ENCODE results near the gene IGHMBP2. TPM values are rescaled to one million over a fixed set of nuclear protein-coding genes. Genes with fewer than 3 reads are reported as not detected.
"Not testable (repeated sequence)": the region's sequence is repeated elsewhere in the genome, so short reads cannot be mapped to it uniquely, and the experiment has no call there.

The IGHMBP2 gene
- total RNA-seq, 1 experiment from 2014 or later, result 19.3 TPM

DNA sequence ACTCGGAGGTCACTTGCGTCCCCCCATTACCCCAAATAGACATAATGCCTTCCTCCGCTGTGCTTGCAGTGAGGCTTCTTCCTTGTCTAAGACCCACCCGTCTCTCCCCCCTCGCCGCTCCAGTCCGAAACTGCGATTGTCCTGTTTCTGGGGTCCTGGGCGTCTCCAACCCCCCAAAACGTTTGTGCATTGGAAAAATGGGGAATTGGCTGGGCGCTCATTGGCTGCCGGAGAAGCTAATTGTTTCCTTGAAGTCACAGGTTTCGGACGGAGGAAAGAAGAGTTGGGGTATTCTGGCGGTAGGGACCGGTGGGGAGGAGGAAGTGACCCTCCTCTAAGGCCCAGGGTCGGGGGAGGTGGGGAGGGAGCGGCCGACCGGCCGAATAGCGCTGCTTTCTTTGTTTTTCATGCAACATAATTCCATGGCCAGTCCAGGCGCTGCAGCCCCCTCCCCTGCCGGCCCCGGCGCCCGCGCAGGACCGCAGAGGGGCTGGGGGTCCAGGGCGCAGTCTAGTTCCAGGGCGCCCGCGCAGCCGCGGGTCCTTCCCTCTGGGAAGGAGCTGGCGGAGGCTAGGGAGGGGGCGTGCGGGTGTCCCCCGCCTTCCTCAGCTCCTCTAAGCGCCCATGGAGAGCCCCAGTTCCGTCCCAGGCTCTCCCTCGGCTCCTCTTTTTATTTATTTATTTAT, 49.3 kb upstream of the IGHMBP2 start (continued):
- TF ChIP-seq CTCF (IDR thresholded peaks at IDR 0.05 in 2 of 3, conservative IDR thresholded peaks at IDR 0.05 in 1 of 3; ENCODE audit: borderline replicate concordance in 1 of 3, insufficient read depth in 1 of 3, low read depth in 2 of 3, low read length in 2 of 3) (no peak), POLR2A (IDR thresholded peaks at IDR 0.05; ENCODE audit: borderline replicate concordance, extremely low read depth, insufficient read depth, insufficient read length) (no peak), SRF (IDR thresholded peaks at IDR 0.05; ENCODE audit: low read depth) (no peak), EGR1 (IDR thresholded peaks at IDR 0.05; ENCODE audit: low read depth) (no peak), JUND (IDR thresholded peaks at IDR 0.05) (no peak)

- Histone ChIP-seq H3K4me1 (ENCODE audit: control insufficient read depth in 1 of 2, insufficient read depth in 2 of 2, low read length in 2 of 2) (peaks cover 5 to 15% of the 10 kb centered on the region in 2 experiments; a peak in 3 of 4 replicates), H3K9me3 (ENCODE audit: control insufficient read depth in 1 of 2, insufficient read depth in 1 of 2, low read depth in 1 of 2, low read length in 2 of 2) (no peaks in the 10 kb centered on the region), H3K4me3 (replicated peaks in 1 of 2; ENCODE audit: low read depth in 1 of 2, low read length in 2 of 2) (no peak overlapping the region), H3K9ac (ENCODE audit: low read length) (no peak overlapping the region), H3K36me3 (ENCODE audit: control insufficient read depth in 1 of 2, insufficient read depth in 2 of 2, low read length in 2 of 2) (no peaks in the 10 kb centered on the region), H3K27me3 (ENCODE audit: insufficient read depth, low read length) (no peaks in the 10 kb centered on the region), H4K20me1 (ENCODE audit: insufficient read depth) (no peaks in the 10 kb centered on the region), H3K4me2 (ENCODE audit: low read length) (no peak overlapping the region), H3K79me2 (ENCODE audit: insufficient read depth, low read length) (no peaks in the 10 kb centered on the region), H3K9me2 (ENCODE audit: insufficient read depth) (no peaks in the 10 kb centered on the region), H3K27ac (ENCODE audit: low read depth, low read length) (no peak overlapping the region), H2AFZ (ENCODE audit: low read depth, low read length, poor library complexity, severe bottlenecking) (no peak overlapping the region)
- CTCF ChIA-PET, result no interaction called here
- ATAC-seq (no peak), DNase-seq (ENCODE audit: low read depth, low spot score) (no peak)
- BruUV-seq (replicated peaks), result no TSS peak
- TF ChIP-seq SIN3A (IDR thresholded peaks at IDR 0.05; ENCODE audit: low read depth) (no peak), CBX3 (IDR thresholded peaks at IDR 0.05; ENCODE audit: low read depth) (no peak), EZH2phosphoT487 (IDR thresholded peaks at IDR 0.05; ENCODE audit: borderline replicate concordance) (no peak)
- POLR2A ChIA-PET, result no interaction called here
- RAD21 ChIA-PET (ENCODE audit: low non-redundant PET in 1 of 2, low total read pairs in 2 of 2, uncharacterized antibody in 2 of 2, unreplicated experiment in 2 of 2), result no interaction called here
- intact Hi-C loops (cut with micrococcal nuclease), result no loop called here
These were observed 48.3 kb upstream of the IGHMBP2 start for GRCh38 chr11:68855205-68855981.

DNA sequence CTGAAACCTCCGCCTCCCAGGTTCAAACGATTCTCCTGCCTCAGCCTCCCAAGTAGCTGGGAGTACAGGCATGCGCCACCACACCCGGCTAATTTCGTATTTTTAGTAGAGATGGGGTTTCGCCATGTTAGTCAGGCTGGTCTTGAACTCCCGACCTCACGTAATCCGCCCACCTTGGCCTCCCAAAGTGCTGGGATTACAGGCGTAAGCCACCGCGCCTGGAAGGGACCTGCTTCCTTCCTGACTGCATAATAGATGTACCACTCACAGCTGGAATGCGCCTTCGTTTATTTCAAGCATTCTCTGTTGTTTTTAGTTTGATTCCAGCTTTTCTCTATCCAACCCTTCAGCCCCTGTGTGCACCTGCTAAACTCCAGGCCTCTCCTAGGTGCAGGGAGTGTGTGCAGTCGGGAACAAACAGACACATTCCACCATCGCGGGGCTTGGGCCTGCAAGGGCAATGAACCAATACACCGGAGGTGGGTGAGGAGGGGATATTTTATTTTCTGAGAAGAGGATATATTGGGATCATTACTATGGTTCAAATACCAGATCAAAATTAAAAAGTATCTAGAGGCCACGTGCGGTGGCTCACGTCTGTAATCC, 47.2 kb upstream of the IGHMBP2 start:
- H3K27ac ChIP-seq (ENCODE audit: low read depth, low read length); H3K9ac ChIP-seq (ENCODE audit: low read length); H3K79me2 ChIP-seq (ENCODE audit: insufficient read depth, low read length); RAD21 ChIA-PET (ENCODE audit: low non-redundant PET in 1 of 2, low total read pairs in 2 of 2, uncharacterized antibody in 2 of 2, unreplicated experiment in 2 of 2); H3K27me3 ChIP-seq (ENCODE audit: insufficient read depth, low read length); H3K9me3 ChIP-seq (ENCODE audit: control insufficient read depth in 1 of 2, insufficient read depth in 1 of 2, low read depth in 1 of 2, low read length in 2 of 2); H3K9me2 ChIP-seq (ENCODE audit: insufficient read depth); DNase-seq (ENCODE audit: low read depth, low spot score); BruUV-seq (replicated peaks); H3K4me2 ChIP-seq (ENCODE audit: low read length); H3K36me3 ChIP-seq (ENCODE audit: control insufficient read depth in 1 of 2, insufficient read depth in 2 of 2, low read length in 2 of 2); ATAC-seq; intact Hi-C loops (cut with micrococcal nuclease); CTCF ChIA-PET; H2AFZ ChIP-seq (ENCODE audit: low read depth, low read length, poor library complexity, severe bottlenecking); H3K4me3 ChIP-seq (replicated peaks in 1 of 2; ENCODE audit: low read depth in 1 of 2, low read length in 2 of 2); H4K20me1 ChIP-seq (ENCODE audit: insufficient read depth); POLR2A ChIA-PET: not testable (repeated sequence)
- H3K4me1 ChIP-seq (ENCODE audit: control insufficient read depth in 1 of 2, insufficient read depth in 2 of 2, low read length in 2 of 2), result peaks cover 5 to 15% of the 10 kb centered on the region in 2 experiments; a peak in 3 of 4 replicates

Measured in HCT116 (cell line).